HepG2 (cell line): ENCODE results near the gene TARS3.

Source experiments
- GLI4 ChIP-seq: sonication (generic); formaldehyde crosslinking; IDR thresholded peaks from 2 replicates; pipeline ENCODE4 v1.5.1; 2020; ENCODE audit warnings: missing genetic modification reagents, mild to moderate bottlenecking, moderate library complexity, borderline replicate concordance
- HCFC1 ChIP-seq: fragments of 150-350 bp; IDR thresholded peaks from 2 replicates; pipeline ENCODE4 v1.6.1; 2014; ENCODE audit warnings: low read depth, low read length
- HMGA1 ChIP-seq: sonication (generic); formaldehyde crosslinking; conservative IDR thresholded peaks from 2 replicates; pipeline ENCODE4 v1.4.0; 2020; ENCODE audit warnings: missing genetic modification reagents
- JUN ChIP-seq: sonication (generic); formaldehyde crosslinking; IDR thresholded peaks from 2 replicates; pipeline ENCODE4 v1.4.0; 2020; ENCODE audit warnings: mild to moderate bottlenecking, missing genetic modification reagents
- POLR2A ChIP-seq, 2 experiments: IDR thresholded peaks; 2 replicates each; pipeline ENCODE4 v1.6.1; 2011; ENCODE audit warnings: low read depth in 2 of 2, low read length in 2 of 2, mild to moderate bottlenecking in 1 of 2, moderate library complexity in 1 of 2; ENCODE audit not compliant: insufficient read depth in 1 of 2
- POLR2AphosphoS5 ChIP-seq: IDR thresholded peaks from 2 replicates; pipeline ENCODE4 v1.6.1; 2012; ENCODE audit warnings: low read depth, low read length
- RBM39 ChIP-seq: fragments of 200-400 bp; formaldehyde crosslinking; IDR thresholded peaks from one replicate; pipeline ENCODE4 v1.6.1; 2018; ENCODE audit warnings: antibody characterized with exemption, mild to moderate bottlenecking, low read depth, low read length; ENCODE audit not compliant: poor library complexity, severe bottlenecking
- SRF ChIP-seq: IDR thresholded peaks from 2 replicates; pipeline ENCODE4 v1.6.1; 2011; ENCODE audit warnings: mild to moderate bottlenecking, low read depth, low read length, moderate library complexity
- ZBTB1 ChIP-seq: sonication (generic); formaldehyde crosslinking; IDR thresholded peaks from 2 replicates; pipeline ENCODE4 v1.4.0; 2020; ENCODE audit warnings: missing genetic modification reagents, borderline replicate concordance
- ZBTB20 ChIP-seq: sonication (generic); formaldehyde crosslinking; IDR thresholded peaks from 2 replicates; pipeline ENCODE4 v1.8.1; 2023; ENCODE audit warnings: missing genetic modification reagents, low read depth, mild to moderate bottlenecking, borderline replicate concordance
- TF ChIP-seq, protein P1 (sequence below): sonication (generic); formaldehyde crosslinking; IDR thresholded peaks from 2 replicates; pipeline ENCODE4 v1.5.0; 2020; ENCODE audit warnings: missing genetic modification reagents
- TF ChIP-seq, protein P2 (sequence below): sonication (generic); formaldehyde crosslinking; IDR thresholded peaks from 2 replicates; pipeline ENCODE4 v1.4.0; 2020; ENCODE audit warnings: missing genetic modification reagents, borderline replicate concordance
- TF ChIP-seq, protein P3 (sequence below): IDR thresholded peaks from 2 replicates; pipeline ENCODE4 v1.6.1; 2016; ENCODE audit warnings: low read depth, borderline replicate concordance
- TF ChIP-seq, protein P4 (sequence below): sonication (generic); formaldehyde crosslinking; IDR thresholded peaks from one replicate; pipeline ENCODE4 v1.5.1; 2020; ENCODE audit warnings: mild to moderate bottlenecking, missing genetic modification reagents; ENCODE audit errors: not compliant biosample characterization

DNA sequence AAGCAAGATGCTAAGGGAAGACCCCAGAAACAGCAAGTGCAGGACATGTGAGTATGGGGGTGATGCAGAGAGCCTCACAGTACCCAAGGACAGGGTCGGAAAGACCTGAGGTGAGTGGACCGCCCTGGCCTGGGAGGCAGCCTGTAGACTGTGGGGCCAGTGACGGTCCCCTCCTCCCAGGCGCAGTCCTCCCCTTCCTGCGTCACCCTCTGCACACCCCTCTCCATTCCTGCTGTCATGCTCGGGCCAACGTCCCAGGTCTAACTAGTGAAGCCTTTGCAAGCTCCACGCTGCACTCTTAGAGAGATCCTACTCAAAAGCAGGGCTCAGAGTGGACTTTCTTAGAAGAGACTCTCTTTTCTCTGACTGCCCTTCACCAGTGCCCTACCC is 113.7 kb downstream of the TARS3 start:
- no peak for TF ChIP-seq POLR2AphosphoS5
- TF ChIP-seq RBM39: no peak
- TF ChIP-seq, protein P1, sequence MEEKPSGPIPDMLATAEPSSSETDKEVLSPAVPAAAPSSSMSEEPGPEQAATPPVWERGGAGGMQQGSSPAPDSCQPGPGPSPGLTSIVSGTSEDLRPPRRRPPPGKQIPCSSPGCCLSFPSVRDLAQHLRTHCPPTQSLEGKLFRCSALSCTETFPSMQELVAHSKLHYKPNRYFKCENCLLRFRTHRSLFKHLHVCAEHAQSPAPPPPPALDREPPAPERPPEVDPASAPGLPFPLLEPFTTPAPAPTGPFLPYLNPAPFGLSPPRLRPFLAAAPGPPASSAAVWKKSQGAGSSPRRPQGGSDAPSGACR (CRISPR knock-in tag): no peak
- no peak for TF ChIP-seq ZBTB1 (CRISPR knock-in tag)
- TF ChIP-seq ZBTB20 (CRISPR knock-in tag): no peak
- TF ChIP-seq GLI4 (CRISPR knock-in tag): no peak
- TF ChIP-seq, protein P2, sequence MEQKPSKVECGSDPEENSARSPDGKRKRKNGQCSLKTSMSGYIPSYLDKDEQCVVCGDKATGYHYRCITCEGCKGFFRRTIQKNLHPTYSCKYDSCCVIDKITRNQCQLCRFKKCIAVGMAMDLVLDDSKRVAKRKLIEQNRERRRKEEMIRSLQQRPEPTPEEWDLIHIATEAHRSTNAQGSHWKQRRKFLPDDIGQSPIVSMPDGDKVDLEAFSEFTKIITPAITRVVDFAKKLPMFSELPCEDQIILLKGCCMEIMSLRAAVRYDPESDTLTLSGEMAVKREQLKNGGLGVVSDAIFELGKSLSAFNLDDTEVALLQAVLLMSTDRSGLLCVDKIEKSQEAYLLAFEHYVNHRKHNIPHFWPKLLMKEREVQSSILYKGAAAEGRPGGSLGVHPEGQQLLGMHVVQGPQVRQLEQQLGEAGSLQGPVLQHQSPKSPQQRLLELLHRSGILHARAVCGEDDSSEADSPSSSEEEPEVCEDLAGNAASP (CRISPR knock-in tag): no peak
- TF ChIP-seq HCFC1: no peak
- TF ChIP-seq, protein P3, sequence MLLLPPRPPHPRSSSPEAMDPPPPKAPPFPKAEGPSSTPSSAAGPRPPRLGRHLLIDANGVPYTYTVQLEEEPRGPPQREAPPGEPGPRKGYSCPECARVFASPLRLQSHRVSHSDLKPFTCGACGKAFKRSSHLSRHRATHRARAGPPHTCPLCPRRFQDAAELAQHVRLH (CRISPR knock-in tag): no peak
- no peak for TF ChIP-seq HMGA1 (CRISPR knock-in tag)
- TF ChIP-seq SRF: no peak
- TF ChIP-seq, protein P4, sequence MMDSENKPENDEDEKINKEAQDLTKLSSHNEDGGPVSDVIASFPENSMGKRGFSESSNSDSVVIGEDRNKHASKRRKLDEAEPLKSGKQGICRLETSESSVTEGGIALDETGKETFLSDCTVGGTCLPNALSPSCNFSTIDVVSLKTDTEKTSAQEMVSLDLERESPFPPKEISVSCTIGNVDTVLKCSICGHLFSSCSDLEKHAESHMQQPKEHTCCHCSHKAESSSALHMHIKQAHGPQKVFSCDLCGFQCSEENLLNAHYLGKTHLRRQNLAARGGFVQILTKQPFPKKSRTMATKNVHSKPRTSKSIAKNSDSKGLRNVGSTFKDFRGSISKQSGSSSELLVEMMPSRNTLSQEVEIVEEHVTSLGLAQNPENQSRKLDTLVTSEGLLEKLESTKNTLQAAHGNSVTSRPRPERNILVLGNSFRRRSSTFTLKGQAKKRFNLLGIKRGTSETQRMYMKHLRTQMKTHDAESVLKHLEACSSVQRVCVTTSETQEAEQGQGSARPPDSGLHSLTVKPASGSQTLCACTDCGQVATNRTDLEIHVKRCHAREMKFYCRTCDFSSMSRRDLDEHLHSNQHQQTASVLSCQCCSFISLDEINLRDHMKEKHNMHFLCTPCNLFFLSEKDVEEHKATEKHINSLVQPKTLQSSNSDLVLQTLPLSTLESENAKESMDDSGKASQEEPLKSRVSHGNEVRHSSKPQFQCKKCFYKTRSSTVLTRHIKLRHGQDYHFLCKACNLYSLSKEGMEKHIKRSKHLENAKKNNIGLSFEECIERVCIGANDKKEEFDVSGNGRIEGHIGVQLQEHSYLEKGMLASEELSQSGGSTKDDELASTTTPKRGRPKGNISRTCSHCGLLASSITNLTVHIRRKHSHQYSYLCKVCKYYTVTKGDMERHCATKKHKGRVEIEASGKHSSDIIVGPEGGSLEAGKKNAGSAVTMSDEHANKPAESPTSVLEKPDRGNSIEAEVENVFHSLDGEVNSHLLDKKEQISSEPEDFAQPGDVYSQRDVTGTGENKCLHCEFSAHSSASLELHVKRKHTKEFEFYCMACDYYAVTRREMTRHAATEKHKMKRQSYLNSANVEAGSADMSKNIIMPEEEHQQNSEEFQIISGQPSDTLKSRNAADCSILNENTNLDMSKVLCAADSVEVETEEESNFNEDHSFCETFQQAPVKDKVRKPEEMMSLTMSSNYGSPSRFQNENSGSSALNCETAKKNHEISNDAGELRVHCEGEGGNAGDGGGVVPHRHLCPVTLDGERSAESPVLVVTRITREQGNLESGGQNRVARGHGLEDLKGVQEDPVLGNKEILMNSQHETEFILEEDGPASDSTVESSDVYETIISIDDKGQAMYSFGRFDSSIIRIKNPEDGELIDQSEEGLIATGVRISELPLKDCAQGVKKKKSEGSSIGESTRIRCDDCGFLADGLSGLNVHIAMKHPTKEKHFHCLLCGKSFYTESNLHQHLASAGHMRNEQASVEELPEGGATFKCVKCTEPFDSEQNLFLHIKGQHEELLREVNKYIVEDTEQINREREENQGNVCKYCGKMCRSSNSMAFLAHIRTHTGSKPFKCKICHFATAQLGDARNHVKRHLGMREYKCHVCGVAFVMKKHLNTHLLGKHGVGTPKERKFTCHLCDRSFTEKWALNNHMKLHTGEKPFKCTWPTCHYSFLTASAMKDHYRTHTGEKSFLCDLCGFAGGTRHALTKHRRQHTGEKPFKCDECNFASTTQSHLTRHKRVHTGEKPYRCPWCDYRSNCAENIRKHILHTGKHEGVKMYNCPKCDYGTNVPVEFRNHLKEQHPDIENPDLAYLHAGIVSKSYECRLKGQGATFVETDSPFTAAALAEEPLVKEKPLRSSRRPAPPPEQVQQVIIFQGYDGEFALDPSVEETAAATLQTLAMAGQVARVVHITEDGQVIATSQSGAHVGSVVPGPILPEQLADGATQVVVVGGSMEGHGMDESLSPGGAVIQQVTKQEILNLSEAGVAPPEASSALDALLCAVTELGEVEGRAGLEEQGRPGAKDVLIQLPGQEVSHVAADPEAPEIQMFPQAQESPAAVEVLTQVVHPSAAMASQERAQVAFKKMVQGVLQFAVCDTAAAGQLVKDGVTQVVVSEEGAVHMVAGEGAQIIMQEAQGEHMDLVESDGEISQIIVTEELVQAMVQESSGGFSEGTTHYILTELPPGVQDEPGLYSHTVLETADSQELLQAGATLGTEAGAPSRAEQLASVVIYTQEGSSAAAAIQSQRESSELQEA (CRISPR knock-in tag): no peak
- TF ChIP-seq POLR2A (IDR thresholded peaks at IDR 0.05; ENCODE audit: insufficient read depth in 1 of 2, low read depth in 2 of 2, low read length in 2 of 2): no peak
- no peak for TF ChIP-seq JUN
